Breast epithelium (tissue), 3 donors: ENCODE results near the gene NKAIN1.

Source experiments
- POLR2A ChIP-seq: fragments of 450-650 bp; IDR thresholded peaks from one replicate; pipeline ENCODE4 v1.6.1; 2016; ENCODE audit warnings: antibody characterized with exemption, mild to moderate bottlenecking, moderate library complexity
- TF ChIP-seq, protein P1 (sequence below), 3 donors: fragments of 450-650 bp; IDR thresholded peaks; one replicate each; pipeline ENCODE4 v1.5.1; 2016 to 2017; ENCODE audit warnings: antibody characterized with exemption in 3 of 3, mild to moderate bottlenecking in 3 of 3, moderate library complexity in 3 of 3

DNA sequence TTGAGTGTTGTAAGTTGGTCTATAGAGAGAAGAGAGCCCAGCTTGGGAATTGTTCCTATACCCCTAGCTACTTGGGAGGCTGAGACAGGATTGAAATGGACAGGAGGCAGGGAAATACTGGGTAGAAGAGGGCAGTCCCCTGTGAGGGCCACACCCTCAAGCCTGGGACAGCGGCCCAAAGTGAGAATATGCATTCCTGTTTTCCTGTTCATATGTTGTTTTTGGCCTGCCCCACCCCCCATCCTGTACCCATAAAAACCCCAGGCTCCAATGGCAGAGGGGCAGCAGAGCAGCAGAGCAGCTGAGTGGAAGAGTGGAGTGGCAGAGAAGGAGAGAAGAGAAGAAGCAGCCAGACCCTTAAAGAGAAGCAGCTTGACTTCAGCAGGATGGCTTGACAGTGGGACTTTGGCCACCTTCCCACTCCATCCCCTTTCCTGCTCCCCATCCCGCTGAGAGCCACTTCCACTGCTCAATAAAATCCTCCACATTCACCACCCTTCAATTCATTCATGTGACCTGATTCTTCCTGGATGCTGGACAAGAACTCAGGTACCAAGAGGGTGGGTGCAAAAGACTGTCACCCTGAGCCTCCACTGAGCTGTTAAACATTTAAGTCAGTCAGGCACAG is 103.6 kb downstream of the NKAIN1 start:
- TF ChIP-seq, protein P1, sequence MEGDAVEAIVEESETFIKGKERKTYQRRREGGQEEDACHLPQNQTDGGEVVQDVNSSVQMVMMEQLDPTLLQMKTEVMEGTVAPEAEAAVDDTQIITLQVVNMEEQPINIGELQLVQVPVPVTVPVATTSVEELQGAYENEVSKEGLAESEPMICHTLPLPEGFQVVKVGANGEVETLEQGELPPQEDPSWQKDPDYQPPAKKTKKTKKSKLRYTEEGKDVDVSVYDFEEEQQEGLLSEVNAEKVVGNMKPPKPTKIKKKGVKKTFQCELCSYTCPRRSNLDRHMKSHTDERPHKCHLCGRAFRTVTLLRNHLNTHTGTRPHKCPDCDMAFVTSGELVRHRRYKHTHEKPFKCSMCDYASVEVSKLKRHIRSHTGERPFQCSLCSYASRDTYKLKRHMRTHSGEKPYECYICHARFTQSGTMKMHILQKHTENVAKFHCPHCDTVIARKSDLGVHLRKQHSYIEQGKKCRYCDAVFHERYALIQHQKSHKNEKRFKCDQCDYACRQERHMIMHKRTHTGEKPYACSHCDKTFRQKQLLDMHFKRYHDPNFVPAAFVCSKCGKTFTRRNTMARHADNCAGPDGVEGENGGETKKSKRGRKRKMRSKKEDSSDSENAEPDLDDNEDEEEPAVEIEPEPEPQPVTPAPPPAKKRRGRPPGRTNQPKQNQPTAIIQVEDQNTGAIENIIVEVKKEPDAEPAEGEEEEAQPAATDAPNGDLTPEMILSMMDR (IDR thresholded peaks at IDR 0.05), result no peak
- no peak for TF ChIP-seq POLR2A
